Activated naive CD4-positive, alpha-beta T cell treated with anti-CD3 and anti-CD28 coated beads, Interleukin-2, amount 50 U/mL, for 24 hours (primary cell): ENCODE measurements around the gene RHOT2.
"Not testable (repeated sequence)": the region's sequence is repeated elsewhere in the genome, so short reads cannot be mapped to it uniquely, and the experiment has no call there.

Experiments
- H3K27ac Mint-ChIP-seq: one replicate; pipeline ENCODE4 v1.8.0; 2021; ENCODE audit warnings: mild to moderate bottlenecking, mixed read lengths
- H3K27me3 Mint-ChIP-seq: one replicate; pipeline ENCODE4 v1.8.0; 2021; ENCODE audit warnings: mixed read lengths
- H3K36me3 Mint-ChIP-seq: one replicate; pipeline ENCODE4 v1.8.0; 2021; ENCODE audit warnings: mixed read lengths
- H3K4me1 Mint-ChIP-seq: one replicate; pipeline ENCODE4 v1.8.0; 2021; ENCODE audit warnings: mixed read lengths
- H3K4me3 Mint-ChIP-seq: one replicate; pipeline ENCODE4 v1.8.0; 2021; ENCODE audit warnings: mild to moderate bottlenecking, mixed read lengths
- H3K9me3 Mint-ChIP-seq: one replicate; pipeline ENCODE4 v1.8.0; 2021; ENCODE audit warnings: mixed read lengths

Gene RHOT2

DNA sequence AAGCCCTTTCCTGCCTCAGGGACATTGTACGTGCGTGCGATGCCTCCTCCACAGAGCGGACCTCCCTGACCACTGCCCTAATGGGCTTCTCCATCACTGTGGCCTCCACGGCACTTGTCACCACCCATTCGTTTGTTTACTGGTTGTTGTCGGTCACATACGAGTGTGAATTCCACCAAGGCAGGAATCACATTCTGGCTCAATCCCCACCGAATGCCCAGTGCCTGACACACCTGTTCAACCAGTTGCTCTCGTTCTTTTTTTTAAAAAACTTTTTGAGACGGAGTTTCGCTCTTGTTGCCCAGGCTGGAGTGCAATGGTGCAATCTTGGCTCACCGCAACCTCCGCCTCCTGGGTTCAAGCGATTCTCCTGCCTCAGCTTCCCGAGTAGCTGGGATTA, 23.3 kb downstream of the RHOT2 start:
- Mint-ChIP-seq H3K4me3 (peak overlapping the region; percentile 55), H3K27ac (peak overlapping the region; percentile 80), H3K4me1 (peaks cover 23% of the 10 kb centered on the region)
- H3K36me3 Mint-ChIP-seq, H3K27me3 Mint-ChIP-seq, H3K9me3 Mint-ChIP-seq: not testable (repeated sequence)

GRCh38 chr16:692356-693108, 24.6 kb downstream of the RHOT2 start:
- Mint-ChIP-seq H3K4me3 (peak overlapping the region; percentile 9), H3K4me1 (peaks cover 28% of the 10 kb centered on the region), H3K9me3 (no peaks in the 10 kb centered on the region), H3K36me3 (no peaks in the 10 kb centered on the region), H3K27ac (peak overlapping the region; percentile 60), H3K27me3 (no peaks in the 10 kb centered on the region)

DNA sequence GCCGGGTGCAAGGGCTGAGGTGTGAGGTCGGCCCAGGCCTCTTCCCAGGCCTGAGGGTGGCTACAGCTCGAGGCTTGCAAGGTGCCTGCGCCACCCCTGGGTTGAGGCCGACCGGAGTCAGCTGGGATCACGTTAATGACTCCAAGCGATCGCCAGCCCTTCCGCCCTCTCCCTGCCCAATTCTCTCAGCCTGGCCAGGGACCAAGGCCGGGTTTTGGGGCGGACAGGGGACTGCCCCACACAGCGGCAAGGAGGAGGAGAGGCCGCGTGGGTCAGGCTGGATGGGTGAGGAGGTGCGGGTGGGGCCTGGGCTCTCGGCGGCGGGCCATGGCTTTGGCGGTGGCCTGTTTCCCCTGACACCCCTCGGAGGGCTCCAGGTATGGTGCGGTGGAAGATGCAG, 25.4 kb downstream of the RHOT2 start:
- Mint-ChIP-seq H3K36me3 (no peaks in the 10 kb centered on the region), H3K27me3 (no peaks in the 10 kb centered on the region), H3K4me3 (peak overlapping the region; percentile 19), H3K4me1 (peaks cover 28% of the 10 kb centered on the region), H3K9me3 (no peaks in the 10 kb centered on the region), H3K27ac (no peak overlapping the region)

GRCh38 chr16:693766-694165, 25.8 kb downstream of the RHOT2 start:
- peak overlapping the region; percentile 19 for H3K4me3 Mint-ChIP-seq
- H3K4me1 Mint-ChIP-seq: peaks cover 28% of the 10 kb centered on the region
- H3K27me3 Mint-ChIP-seq: no peaks in the 10 kb centered on the region
- no peaks in the 10 kb centered on the region for H3K9me3 Mint-ChIP-seq
- no peak overlapping the region for H3K27ac Mint-ChIP-seq
- no peaks in the 10 kb centered on the region for H3K36me3 Mint-ChIP-seq

DNA sequence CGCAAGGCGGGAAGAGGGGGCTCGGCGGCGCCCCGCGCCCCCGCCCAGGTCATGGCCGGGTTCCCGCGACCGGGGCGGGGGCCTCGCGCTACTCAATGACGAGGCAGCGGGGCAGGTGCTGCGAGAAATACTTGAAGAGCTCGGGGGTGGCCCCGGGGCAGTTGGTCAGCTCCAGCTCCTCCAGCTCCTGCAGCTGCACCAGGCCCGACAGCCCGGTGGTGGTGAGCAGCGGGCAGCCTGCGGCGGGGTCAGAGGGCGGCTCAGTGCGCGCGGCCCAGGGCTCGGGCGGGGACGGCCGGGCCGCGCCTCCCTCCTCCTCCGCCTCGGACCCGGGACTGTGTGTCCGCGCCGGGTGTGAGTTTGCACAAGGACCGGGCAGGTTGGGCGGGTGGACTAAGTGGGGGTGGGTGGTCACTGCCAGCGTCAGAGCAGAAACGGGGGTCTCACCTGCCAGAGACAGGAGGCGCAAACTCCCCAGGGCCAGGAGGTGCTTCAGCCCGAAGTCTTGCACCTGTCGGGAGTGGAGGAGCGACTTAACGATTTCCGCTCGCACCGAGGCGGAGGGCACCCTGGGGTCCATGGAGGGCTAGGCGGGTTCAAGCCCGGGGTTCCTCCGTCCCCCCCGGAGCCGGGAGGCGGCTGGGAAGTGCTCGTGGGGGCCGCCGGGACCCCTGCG, 26.4 kb downstream of the RHOT2 start:
- no peaks in the 10 kb centered on the region for H3K9me3 Mint-ChIP-seq
- no peaks in the 10 kb centered on the region for H3K27me3 Mint-ChIP-seq

GRCh38 chr16:694863-695354, 27.0 kb downstream of the RHOT2 start:
- H3K36me3 Mint-ChIP-seq: no peaks in the 10 kb centered on the region
- peaks cover 26% of the 10 kb centered on the region for H3K4me1 Mint-ChIP-seq
- H3K9me3 Mint-ChIP-seq: no peaks in the 10 kb centered on the region
- no peaks in the 10 kb centered on the region for H3K27me3 Mint-ChIP-seq
- H3K27ac Mint-ChIP-seq: no peak overlapping the region
- H3K4me3 Mint-ChIP-seq: no peak overlapping the region

More for the DNA sequence above, 26.4 kb downstream of the RHOT2 start:
- Mint-ChIP-seq H3K36me3 (no peaks in the 10 kb centered on the region), H3K27ac (no peak overlapping the region), H3K4me3 (peak overlapping the region; percentile 64), H3K4me1 (peaks cover 28% of the 10 kb centered on the region)

GRCh38 chr16:695355-696089, 27.6 kb downstream of the RHOT2 start:
- no peaks in the 10 kb centered on the region for H3K9me3 Mint-ChIP-seq
- no peak overlapping the region for H3K27ac Mint-ChIP-seq
- no peaks in the 10 kb centered on the region for H3K27me3 Mint-ChIP-seq

DNA sequence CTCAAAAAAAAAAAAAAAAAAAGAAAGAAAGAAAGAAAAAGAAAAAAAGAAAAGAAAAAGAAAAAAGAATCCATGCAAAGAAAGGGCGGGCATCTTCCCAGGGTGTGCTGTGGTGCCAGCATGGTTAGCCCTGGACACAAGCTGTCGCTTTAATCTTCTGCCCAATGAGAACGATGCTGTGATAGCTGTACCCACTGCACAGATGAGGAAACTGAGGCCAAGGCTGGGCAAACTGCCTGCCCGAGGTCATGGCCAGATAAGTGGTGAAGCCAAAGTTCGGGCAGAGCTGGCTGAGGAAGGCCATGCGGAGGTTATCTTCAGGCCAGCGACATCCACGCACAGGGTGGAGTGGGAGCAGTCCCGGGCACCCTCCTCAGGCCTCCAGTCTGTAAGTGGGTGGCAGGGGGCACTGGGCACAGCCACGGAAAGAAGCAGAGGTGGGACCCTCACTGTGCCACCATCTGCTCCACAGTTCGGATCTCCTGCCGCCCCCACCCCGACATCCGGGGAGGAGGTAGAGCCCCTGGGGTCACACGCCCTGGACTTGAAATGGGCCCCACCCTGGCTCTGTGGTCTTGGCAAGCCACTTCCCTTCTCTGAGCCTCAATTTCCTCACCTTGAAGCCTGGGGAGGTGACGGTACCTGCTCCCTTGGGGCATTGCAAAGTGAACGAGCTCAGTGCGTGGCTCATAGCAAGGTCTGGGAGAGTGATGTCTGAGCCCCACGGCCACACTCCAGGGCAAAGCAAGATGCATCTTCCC, 31.2 kb downstream of the RHOT2 start:
- H3K4me3 Mint-ChIP-seq: no peak overlapping the region
- peaks cover 22% of the 10 kb centered on the region for H3K4me1 Mint-ChIP-seq
- H3K9me3 Mint-ChIP-seq: no peaks in the 10 kb centered on the region
- no peak overlapping the region for H3K27ac Mint-ChIP-seq
- H3K27me3 Mint-ChIP-seq: peaks cover 9% of the 10 kb centered on the region
- no peaks in the 10 kb centered on the region for H3K36me3 Mint-ChIP-seq

More at GRCh38 chr16:695355-696089, 27.6 kb downstream of the RHOT2 start:
- peak overlapping the region; percentile 79 for H3K4me3 Mint-ChIP-seq
- no peaks in the 10 kb centered on the region for H3K36me3 Mint-ChIP-seq
- peaks cover 22% of the 10 kb centered on the region for H3K4me1 Mint-ChIP-seq

GRCh38 chr16:700684-701584, 33.0 kb downstream of the RHOT2 start:
- no peaks in the 10 kb centered on the region for H3K9me3 Mint-ChIP-seq
- no peak overlapping the region for H3K4me3 Mint-ChIP-seq

GRCh38 chr16:702341-702740, 34.4 kb downstream of the RHOT2 start:
- H3K27ac Mint-ChIP-seq: no peak overlapping the region
- no peaks in the 10 kb centered on the region for H3K36me3 Mint-ChIP-seq
- H3K4me1 Mint-ChIP-seq: peaks cover 9% of the 10 kb centered on the region
- peaks cover 14% of the 10 kb centered on the region for H3K27me3 Mint-ChIP-seq
- no peaks in the 10 kb centered on the region for H3K9me3 Mint-ChIP-seq
- H3K4me3 Mint-ChIP-seq: no peak overlapping the region

More at GRCh38 chr16:700684-701584, 33.0 kb downstream of the RHOT2 start:
- Mint-ChIP-seq H3K27me3 (peaks cover 12% of the 10 kb centered on the region), H3K4me1 (peaks cover 15% of the 10 kb centered on the region), H3K27ac (no peak overlapping the region), H3K36me3 (no peaks in the 10 kb centered on the region)

DNA sequence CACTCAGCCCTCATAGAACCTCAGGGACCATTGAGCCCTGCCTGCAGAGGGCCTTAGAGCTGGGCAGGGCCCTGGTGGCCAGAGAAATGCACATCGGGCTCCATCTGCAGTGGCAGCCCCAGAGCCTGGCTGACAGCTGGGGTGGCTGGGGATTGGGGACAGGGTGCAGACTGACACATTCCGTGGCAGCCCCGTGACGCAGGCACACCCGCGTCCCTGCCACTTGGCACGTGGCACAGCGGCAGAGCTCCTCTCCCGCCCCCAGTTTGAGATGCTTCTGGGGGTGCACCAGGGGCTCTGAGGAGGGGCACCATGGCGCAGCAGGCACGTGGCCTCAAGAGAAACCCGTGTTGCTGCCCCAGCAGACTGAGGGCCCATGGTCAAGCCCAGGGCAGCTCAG, 35.5 kb downstream of the RHOT2 start:
- Mint-ChIP-seq H3K36me3 (no peaks in the 10 kb centered on the region), H3K4me1 (peaks cover 9% of the 10 kb centered on the region), H3K27me3 (peaks cover 19% of the 10 kb centered on the region), H3K4me3 (no peak overlapping the region), H3K27ac (no peak overlapping the region), H3K9me3 (no peaks in the 10 kb centered on the region)

- Mint-ChIP-seq H3K27ac (no peak overlapping the region), H3K4me1 (peaks cover 9% of the 10 kb centered on the region), H3K4me3 (no peak overlapping the region), H3K9me3 (no peaks in the 10 kb centered on the region), H3K27me3 (peaks cover 23% of the 10 kb centered on the region), H3K36me3 (no peaks in the 10 kb centered on the region)
Measured at GRCh38 chr16:704047-704446, 36.1 kb downstream of the RHOT2 start.

- no peaks in the 10 kb centered on the region for H3K9me3 Mint-ChIP-seq
- no peak overlapping the region for H3K4me3 Mint-ChIP-seq
- no peaks in the 10 kb centered on the region for H3K36me3 Mint-ChIP-seq
- peaks cover 24% of the 10 kb centered on the region for H3K27me3 Mint-ChIP-seq
- no peak overlapping the region for H3K27ac Mint-ChIP-seq
- peaks cover 6% of the 10 kb centered on the region for H3K4me1 Mint-ChIP-seq
Measured at GRCh38 chr16:704552-705380, 36.8 kb downstream of the RHOT2 start.
